ENCODE data around the gene ARFGEF2.

The ARFGEF2 gene

GRCh38 chr20:48948612-48949011 is 27.1 kb downstream of the ARFGEF2 start:
- TF ChIP-seq ZFX (IDR thresholded peaks at IDR 0.05; ENCODE audit: borderline replicate concordance) (no peak), CTCF (IDR thresholded peaks at IDR 0.05) (no peak)
- H3K27ac ChIP-seq: no peak overlapping the region

- TF ChIP-seq ZFX (IDR thresholded peaks at IDR 0.05; ENCODE audit: borderline replicate concordance): no peak
- TF ChIP-seq CTCF (IDR thresholded peaks at IDR 0.05): no peak
- H3K27ac ChIP-seq: no peak overlapping the region
Observed at GRCh38 chr20:48949304-48950170, 28.0 kb downstream of the ARFGEF2 start.

- TF ChIP-seq ZFX (IDR thresholded peaks at IDR 0.05; ENCODE audit: borderline replicate concordance) (no peak), CTCF (IDR thresholded peaks at IDR 0.05) (no peak)
Observed at GRCh38 chr20:48951041-48951440, 29.5 kb downstream of the ARFGEF2 start.

GRCh38 chr20:48951646-48952045 is 30.1 kb downstream of the ARFGEF2 start:
- no peak overlapping the region for H3K27ac ChIP-seq
- TF ChIP-seq ZFX (IDR thresholded peaks at IDR 0.05; ENCODE audit: borderline replicate concordance) (no peak), CTCF (IDR thresholded peaks at IDR 0.05) (no peak)

More at GRCh38 chr20:48951041-48951440, 29.5 kb downstream of the ARFGEF2 start:
- H3K27ac ChIP-seq: no peak overlapping the region

GRCh38 chr20:48952656-48953055 is 31.1 kb downstream of the ARFGEF2 start:
- no peak overlapping the region for H3K27ac ChIP-seq
- TF ChIP-seq ZFX (IDR thresholded peaks at IDR 0.05; ENCODE audit: borderline replicate concordance) (no peak), CTCF (IDR thresholded peaks at IDR 0.05) (no peak)

- TF ChIP-seq ZFX (IDR thresholded peaks at IDR 0.05; ENCODE audit: borderline replicate concordance) (no peak), CTCF (IDR thresholded peaks at IDR 0.05) (no peak)
- H3K27ac ChIP-seq: no peak overlapping the region
Observed at GRCh38 chr20:48953653-48954052, 32.1 kb downstream of the ARFGEF2 start.

- TF ChIP-seq CTCF (IDR thresholded peaks at IDR 0.05) (no peak), ZFX (IDR thresholded peaks at IDR 0.05; ENCODE audit: borderline replicate concordance) (no peak)
- H3K27ac ChIP-seq: no peak overlapping the region
Observed at GRCh38 chr20:48956052-48956451, 34.5 kb downstream of the ARFGEF2 start.
